Keratinocyte (primary cell): ENCODE data around the gene GLI3. TPM values are rescaled to one million over a fixed set of nuclear protein-coding genes. Genes with fewer than 3 reads are reported as not detected.

Experiments
- DNase-seq: peaks from one replicate; pipeline ENCODE4 v3.0.0-alpha.2; 2011; ENCODE audit warnings: low read depth, missing footprints, low spot score
- FAIRE-seq: peaks from 2 replicates; lab custom pipeline; 2011; peaks lifted over from hg19 to GRCh38; lab: Jason Lieb, UNC
- H2AFZ ChIP-seq: 2 replicates; pipeline ENCODE4 v1.6.0; 2012; ENCODE audit warnings: low read length, control low read depth, inconsistent platforms; ENCODE audit not compliant: control insufficient read depth
- H3K27ac ChIP-seq: 2 replicates; pipeline ENCODE4 v1.5.1; 2011; ENCODE audit warnings: low read length; ENCODE audit not compliant: control insufficient read depth, insufficient read depth
- H3K27me3 ChIP-seq: 3 replicates; pipeline ENCODE4 v1.6.0; 2011; ENCODE audit warnings: low read length; ENCODE audit not compliant: control insufficient read depth, insufficient read depth; ENCODE audit errors: extremely low read depth
- H3K36me3 ChIP-seq, 2 experiments: 2 replicates in 1 of 2; 3 replicates in 1 of 2; pipeline ENCODE4 v1.5.1; 2011; ENCODE audit warnings: low read length in 2 of 2, mild to moderate bottlenecking in 1 of 2; ENCODE audit not compliant: control insufficient read depth in 2 of 2, insufficient read depth in 2 of 2; ENCODE audit errors: extremely low read depth in 1 of 2
- H3K4me1 ChIP-seq: 3 replicates; pipeline ENCODE4 v1.5.1; 2011; ENCODE audit warnings: low read length; ENCODE audit not compliant: control insufficient read depth, insufficient read depth; ENCODE audit errors: extremely low read depth
- H3K4me2 ChIP-seq: 3 replicates; pipeline ENCODE4 v1.6.0; 2011; ENCODE audit warnings: low read depth, low read length; ENCODE audit not compliant: control insufficient read depth, insufficient read depth; ENCODE audit errors: extremely low read depth
- H3K4me3 ChIP-seq, 3 experiments: fragments of 200-600 bp in 1 of 3; sonication (generic) in 1 of 3; 2 replicates in 2 of 3; 3 replicates in 1 of 3; pipeline ENCODE4 v1.5.1; 2011 to 2016; ENCODE audit warnings: low read length in 3 of 3, mild to moderate bottlenecking in 3 of 3, control low read depth in 2 of 3, inconsistent platforms in 1 of 3, low read depth in 1 of 3, mixed read lengths in 1 of 3, mixed run types in 1 of 3, moderate library complexity in 1 of 3; ENCODE audit not compliant: control insufficient read depth in 2 of 3, insufficient read depth in 2 of 3; ENCODE audit errors: extremely low read depth in 1 of 3
- H3K79me2 ChIP-seq: 2 replicates; pipeline ENCODE4 v1.6.0; 2012; ENCODE audit warnings: low read length; ENCODE audit not compliant: control insufficient read depth, insufficient read depth
- H3K9ac ChIP-seq: 3 replicates; pipeline ENCODE4 v1.6.0; 2011; ENCODE audit warnings: low read length; ENCODE audit not compliant: control insufficient read depth, insufficient read depth; ENCODE audit errors: extremely low read depth
- H3K9me1 ChIP-seq: 3 replicates; pipeline ENCODE4 v1.6.0; 2011; ENCODE audit warnings: low read length; ENCODE audit not compliant: control insufficient read depth, insufficient read depth; ENCODE audit errors: extremely low read depth
- H3K9me3 ChIP-seq: 2 replicates; pipeline ENCODE4 v1.5.1; 2012; ENCODE audit warnings: low read depth, low read length; ENCODE audit not compliant: control insufficient read depth
- H4K20me1 ChIP-seq: 3 replicates; pipeline ENCODE4 v1.6.0; 2011; ENCODE audit warnings: low read length; ENCODE audit not compliant: control insufficient read depth, insufficient read depth; ENCODE audit errors: extremely low read depth
- EZH2 ChIP-seq: IDR thresholded peaks from one replicate; pipeline ENCODE4 v1.6.1; 2012; ENCODE audit warnings: inconsistent platforms, mild to moderate bottlenecking, low read length, moderate library complexity
- dilution Hi-C: fragments of 300-500 bp; cut with MboI; formaldehyde crosslinking; loops from one replicate; pipeline ENCODE4 v1.7.0; 2020; ENCODE audit warnings: low sequenced_read_pairs; ENCODE audit not compliant: extremely low pct_ligation_motif_present
- polyA plus RNA-seq, 5 experiments: library from polyadenylated mRNA; depleted of rRNA in 3 of 5; stranded (reverse) in 3 of 5; stranded (forward) in 1 of 5; unstranded in 1 of 5; fragments of >200 nt; gene quantifications; 1 replicate in 1 of 5; 2 replicates in 3 of 5; 3 replicates in 1 of 5; pipeline versions ENCODE4 v1.2.1 to v1.2.3, GENCODE V29; 2011 to 2012; ENCODE audit warnings: missing spikeins in 2 of 5, low read depth in 1 of 5, low replicate concordance in 1 of 5
- TF ChIP-seq, protein P1 (sequence below), 3 experiments: IDR thresholded peaks in 1 of 3; conservative IDR thresholded peaks in 1 of 3; optimal IDR thresholded peaks in 1 of 3; 2 replicates in 2 of 3; 3 replicates in 1 of 3; pipeline versions ENCODE3 to v1.5.1; 2011; ENCODE audit warnings: low read length in 3 of 3, mild to moderate bottlenecking in 3 of 3, moderate library complexity in 2 of 3, control low read depth in 1 of 3, inconsistent platforms in 1 of 3; ENCODE audit not compliant: insufficient read depth in 2 of 3; ENCODE audit errors: extremely low read depth in 1 of 3

Gene GLI3
- polyA plus RNA-seq, 1 donor (not counting 4 experiments of a cell fraction or from before 2014, with no cell fraction given), result 3.6 TPM

GRCh38 chr7:42110333-42110732 is 126.7 kb downstream of the GLI3 start:
- Histone ChIP-seq H3K9me1 (no peaks in the 10 kb centered on the region), H3K9ac (no peak overlapping the region), H3K27ac (no peak overlapping the region), H4K20me1 (no peaks in the 10 kb centered on the region), H3K9me3 (no peaks in the 10 kb centered on the region), H3K4me3 (no peak overlapping the region), H3K4me2 (no peak overlapping the region), H2AFZ (no peak overlapping the region), H3K4me1 (peaks cover 30% of the 10 kb centered on the region), H3K27me3 (no peaks in the 10 kb centered on the region), H3K36me3 (no peaks in the 10 kb centered on the region), H3K79me2 (no peaks in the 10 kb centered on the region)
- TF ChIP-seq, protein P1, sequence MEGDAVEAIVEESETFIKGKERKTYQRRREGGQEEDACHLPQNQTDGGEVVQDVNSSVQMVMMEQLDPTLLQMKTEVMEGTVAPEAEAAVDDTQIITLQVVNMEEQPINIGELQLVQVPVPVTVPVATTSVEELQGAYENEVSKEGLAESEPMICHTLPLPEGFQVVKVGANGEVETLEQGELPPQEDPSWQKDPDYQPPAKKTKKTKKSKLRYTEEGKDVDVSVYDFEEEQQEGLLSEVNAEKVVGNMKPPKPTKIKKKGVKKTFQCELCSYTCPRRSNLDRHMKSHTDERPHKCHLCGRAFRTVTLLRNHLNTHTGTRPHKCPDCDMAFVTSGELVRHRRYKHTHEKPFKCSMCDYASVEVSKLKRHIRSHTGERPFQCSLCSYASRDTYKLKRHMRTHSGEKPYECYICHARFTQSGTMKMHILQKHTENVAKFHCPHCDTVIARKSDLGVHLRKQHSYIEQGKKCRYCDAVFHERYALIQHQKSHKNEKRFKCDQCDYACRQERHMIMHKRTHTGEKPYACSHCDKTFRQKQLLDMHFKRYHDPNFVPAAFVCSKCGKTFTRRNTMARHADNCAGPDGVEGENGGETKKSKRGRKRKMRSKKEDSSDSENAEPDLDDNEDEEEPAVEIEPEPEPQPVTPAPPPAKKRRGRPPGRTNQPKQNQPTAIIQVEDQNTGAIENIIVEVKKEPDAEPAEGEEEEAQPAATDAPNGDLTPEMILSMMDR (optimal IDR thresholded peaks at IDR 0.05 in 1 of 3, IDR thresholded peaks at IDR 0.05 in 1 of 3, conservative IDR thresholded peaks at IDR 0.05 in 1 of 3; ENCODE audit: extremely low read depth in 1 of 3, insufficient read depth in 2 of 3, low read length in 3 of 3), result no peak
- no peak for TF ChIP-seq EZH2
- dilution Hi-C loops, result no loop called here
- FAIRE-seq (no peak), DNase-seq (no peak)

GRCh38 chr7:42108803-42109528 is 128.0 kb downstream of the GLI3 start:
- no peaks in the 10 kb centered on the region for H3K27me3 ChIP-seq
- no peaks in the 10 kb centered on the region for H3K36me3 ChIP-seq
- H3K27ac ChIP-seq, result no peak overlapping the region
- no peak overlapping the region for H3K9ac ChIP-seq
- FAIRE-seq, result no peak
- TF ChIP-seq EZH2, result no peak
- TF ChIP-seq, protein P1 (optimal IDR thresholded peaks at IDR 0.05 in 1 of 3, IDR thresholded peaks at IDR 0.05 in 1 of 3, conservative IDR thresholded peaks at IDR 0.05 in 1 of 3; ENCODE audit: extremely low read depth in 1 of 3, insufficient read depth in 2 of 3, low read length in 3 of 3), result no peak
- H3K9me3 ChIP-seq, result no peaks in the 10 kb centered on the region
- H3K9me1 ChIP-seq, result no peaks in the 10 kb centered on the region
- no peaks in the 10 kb centered on the region for H4K20me1 ChIP-seq
- peaks cover 37% of the 10 kb centered on the region for H3K4me1 ChIP-seq
- H3K79me2 ChIP-seq, result no peaks in the 10 kb centered on the region
- H2AFZ ChIP-seq, result no peak overlapping the region
- H3K4me3 ChIP-seq, result no peak overlapping the region
- H3K4me2 ChIP-seq, result no peak overlapping the region
- no peak for DNase-seq
- dilution Hi-C loops, result no loop called here
